Upper lobe of left lung (tissue), 6 donors: Measurements from ENCODE around the gene CAPN5. TPM values are rescaled to one million over a fixed set of nuclear protein-coding genes. Genes with fewer than 3 reads are reported as not detected.

Experiments
- ATAC-seq, 2 donors: fragments of 200-7000 bp; cut with Tn5 transposase; one replicate each; pipeline ENCODE4 v1.9.1; 2022; ENCODE audit warnings: mild to moderate bottlenecking in 2 of 2, moderate library complexity in 2 of 2; ENCODE audit not compliant: low FRiP score in 2 of 2
- DNase-seq, 2 donors: peaks; one replicate each; pipeline ENCODE4 v3.0.0-alpha.2; 2019 to 2020
- H3K27ac ChIP-seq, 4 donors: fragments of 200-600 bp; sonication (generic); one replicate each; pipeline ENCODE4 v1.5.1; 2016 to 2019
- H3K27me3 ChIP-seq, 4 donors: fragments of 200-600 bp; sonication (generic); one replicate each; pipeline ENCODE4 v1.5.1; 2017 to 2019
- H3K36me3 ChIP-seq, 4 donors: fragments of 200-600 bp; sonication (generic); one replicate each; pipeline ENCODE4 v1.5.1; 2016 to 2019
- H3K4me1 ChIP-seq, 4 donors: fragments of 200-600 bp; sonication (generic); one replicate each; pipeline ENCODE4 v1.5.1; 2018 to 2019
- H3K4me3 ChIP-seq, 4 donors: fragments of 200-600 bp; sonication (generic); one replicate each; pipeline ENCODE4 v1.5.1; 2017 to 2019; ENCODE audit warnings: mild to moderate bottlenecking in 2 of 4, moderate library complexity in 1 of 4
- H3K9me3 ChIP-seq, 4 donors: fragments of 200-600 bp; sonication (generic); one replicate each; pipeline ENCODE4 v1.5.1; 2018 to 2019
- CTCF ChIP-seq, 6 experiments: fragments of 450-650 bp in 4 of 6; fragments of 200-600 bp in 2 of 6; sonication (generic) in 2 of 6; IDR thresholded peaks; one replicate each; pipeline ENCODE4 v1.5.1; 2016 to 2019; ENCODE audit warnings: antibody characterized with exemption in 6 of 6
- EP300 ChIP-seq, 4 donors: sonication (generic); formaldehyde crosslinking; IDR thresholded peaks; one replicate each; pipeline ENCODE4 v1.5.1; 2017; ENCODE audit warnings: antibody characterized with exemption in 4 of 4, control low read depth in 2 of 4
- POLR2A ChIP-seq, 4 donors: fragments of 450-650 bp; IDR thresholded peaks; one replicate each; pipeline ENCODE4 v1.5.1; 2016 to 2017; ENCODE audit warnings: antibody characterized with exemption in 4 of 4, mild to moderate bottlenecking in 2 of 4
- POLR2AphosphoS5 ChIP-seq, 2 donors: sonication (generic); formaldehyde crosslinking; IDR thresholded peaks; one replicate each; pipeline ENCODE4 v1.5.1; 2017; ENCODE audit warnings: antibody characterized with exemption in 2 of 2
- WGBS, 2 donors: methylation state at CpG; one replicate each; pipeline ENCODE4 v1.1.5; 2017 to 2018; 5-methylcytosine and 5-hydroxymethylcytosine counted together
- total RNA-seq, 6 donors: library from RNA; depleted of rRNA in 4 of 6; stranded (reverse); fragments of >200 nt in 4 of 6; gene quantifications; one replicate each; pipeline versions ENCODE4 v1.1.0 to v1.2.1, GENCODE V29; 2016 to 2021
- donor health status: DM: no; HTN: no; CAD: no; lungs with moderate emphysema.
- donor health status: DM: no; HTN: yes; CAD: no; lungs with severe emphysema.

The CAPN5 gene
- total RNA-seq, 6 donors from 2014 or later: 2.6 to 8.4 (median 4.4) TPM

- WGBS, 2 donors: 96 to 100% methylated on average over 1 to 9 of the region's 9 CpGs
- ATAC-seq: no peak
- no peak for DNase-seq
Observed at GRCh38 chr11:77081381-77081851, 14.6 kb downstream of the CAPN5 start.

GRCh38 chr11:77081976-77082836 lies 15.4 kb downstream of the CAPN5 start:
- peak in 1 of 2 donors; percentile 20 for DNase-seq
- Histone ChIP-seq H3K27me3 (no peaks in the 10 kb centered on the region), H3K4me3 (no peak overlapping the region), H3K9me3 (no peaks in the 10 kb centered on the region), H3K36me3 (no peaks in the 10 kb centered on the region), H3K27ac (peak overlapping the region in 3 of 4 donors; percentile 55 to 69 (median 62)), H3K4me1 (peaks cover 12 to 15% (median 13%) of the 10 kb centered on the region in 4 donors)
- peak; percentile 4 to 31 for ATAC-seq
- TF ChIP-seq EP300 (IDR thresholded peaks at IDR 0.05): no peak
- no peak for TF ChIP-seq CTCF (IDR thresholded peaks at IDR 0.05)
- no peak for TF ChIP-seq POLR2A (IDR thresholded peaks at IDR 0.05)
- no peak for TF ChIP-seq POLR2AphosphoS5 (IDR thresholded peaks at IDR 0.05)
- 64 to 76% methylated on average over 8 to 11 of the region's 11 CpGs for WGBS, 2 donors

More at GRCh38 chr11:77081381-77081851, 14.6 kb downstream of the CAPN5 start:
- no peaks in the 10 kb centered on the region for H3K27me3 ChIP-seq
- H3K4me3 ChIP-seq: no peak overlapping the region
- no peaks in the 10 kb centered on the region for H3K36me3 ChIP-seq
- peaks cover 12 to 15% (median 13%) of the 10 kb centered on the region in 4 donors for H3K4me1 ChIP-seq
- no peaks in the 10 kb centered on the region for H3K9me3 ChIP-seq
- peak overlapping the region in 1 of 4 donors; percentile 62 for H3K27ac ChIP-seq
- TF ChIP-seq POLR2AphosphoS5 (IDR thresholded peaks at IDR 0.05) (no peak), EP300 (IDR thresholded peaks at IDR 0.05) (no peak), POLR2A (IDR thresholded peaks at IDR 0.05) (no peak), CTCF (IDR thresholded peaks at IDR 0.05) (no peak)

- Histone ChIP-seq H3K9me3 (no peaks in the 10 kb centered on the region), H3K4me1 (peaks cover 12 to 15% (median 13%) of the 10 kb centered on the region in 4 donors), H3K4me3 (no peak overlapping the region), H3K27me3 (no peaks in the 10 kb centered on the region), H3K27ac (peak overlapping the region in 3 of 4 donors; percentile 55 to 69 (median 62)), H3K36me3 (no peaks in the 10 kb centered on the region)
- no peak for TF ChIP-seq POLR2AphosphoS5 (IDR thresholded peaks at IDR 0.05)
- TF ChIP-seq CTCF (IDR thresholded peaks at IDR 0.05): no peak
- no peak for TF ChIP-seq POLR2A (IDR thresholded peaks at IDR 0.05)
- no peak for TF ChIP-seq EP300 (IDR thresholded peaks at IDR 0.05)
- peak in 1 of 2 donors; percentile 50 for DNase-seq
- 70 to 91% methylated on average over 5 to 15 of the region's 15 CpGs for WGBS, 2 donors
- peak in 1 of 2 donors; percentile 61 for ATAC-seq
Observed at GRCh38 chr11:77082838-77083565, 16.2 kb downstream of the CAPN5 start.

- peaks cover 12 to 15% (median 13%) of the 10 kb centered on the region in 4 donors for H3K4me1 ChIP-seq
- H3K4me3 ChIP-seq: no peak overlapping the region
- no peaks in the 10 kb centered on the region for H3K36me3 ChIP-seq
- no peaks in the 10 kb centered on the region for H3K9me3 ChIP-seq
- ATAC-seq (no peak), DNase-seq (peak in 1 of 2 donors; percentile 15)
- H3K27ac ChIP-seq: peak overlapping the region in 2 of 4 donors; percentile 62 to 69
- no peaks in the 10 kb centered on the region for H3K27me3 ChIP-seq
- TF ChIP-seq CTCF (IDR thresholded peaks at IDR 0.05) (no peak), POLR2A (IDR thresholded peaks at IDR 0.05) (no peak), EP300 (IDR thresholded peaks at IDR 0.05) (no peak), POLR2AphosphoS5 (IDR thresholded peaks at IDR 0.05) (no peak)
- WGBS, 2 donors: 92% methylated on average over 12 of the region's 12 CpGs
Observed at GRCh38 chr11:77083566-77084245, 16.9 kb downstream of the CAPN5 start.
